GM12891 (cell line): ENCODE measurements around the gene BCL6.

ENCODE experiments used
- POLR2A ChIP-seq: IDR thresholded peaks from 2 replicates; pipeline ENCODE4 v1.6.1; 2011; ENCODE audit warnings: low read depth, low read length, control low read depth
- POLR2AphosphoS5 ChIP-seq: IDR thresholded peaks from 2 replicates; pipeline ENCODE4 v1.6.1; 2011; ENCODE audit warnings: low read depth, low read length, control low read depth

GRCh38 chr3:187739561-187740332, 5.5 kb downstream of the BCL6 start:
- TF ChIP-seq POLR2A (no peak), POLR2AphosphoS5 (no peak)
